Glutamatergic neuron (in vitro differentiated cells): ENCODE measurements around the gene JADE1. TPM values are rescaled to one million over a fixed set of nuclear protein-coding genes. Genes with fewer than 3 reads are reported as not detected.

Experiments
- DNase-seq: peaks from one replicate; pipeline ENCODE4 v3.0.0; 2022
- H3K27ac Mint-ChIP-seq: one replicate; pipeline ENCODE4 v1.8.0; 2020; ENCODE audit warnings: mild to moderate bottlenecking, mixed read lengths, inconsistent platforms; ENCODE audit not compliant: unreplicated experiment
- H3K27me3 Mint-ChIP-seq: one replicate; pipeline ENCODE4 v1.8.0; 2020; ENCODE audit warnings: mild to moderate bottlenecking, moderate library complexity, mixed read lengths, inconsistent platforms; ENCODE audit not compliant: unreplicated experiment
- H3K36me3 Mint-ChIP-seq: one replicate; pipeline ENCODE4 v1.8.0; 2020; ENCODE audit warnings: mild to moderate bottlenecking, mixed read lengths, inconsistent platforms; ENCODE audit not compliant: unreplicated experiment
- H3K4me1 Mint-ChIP-seq: one replicate; pipeline ENCODE4 v1.8.0; 2020; ENCODE audit warnings: mild to moderate bottlenecking, low read depth, mixed read lengths, inconsistent platforms; ENCODE audit not compliant: unreplicated experiment
- H3K4me3 Mint-ChIP-seq: one replicate; pipeline ENCODE4 v1.8.0; 2020; ENCODE audit warnings: mild to moderate bottlenecking, mixed read lengths, inconsistent platforms; ENCODE audit not compliant: unreplicated experiment
- H3K9me3 Mint-ChIP-seq: one replicate; pipeline ENCODE4 v1.8.0; 2020; ENCODE audit warnings: mild to moderate bottlenecking, moderate library complexity, mixed read lengths, inconsistent platforms; ENCODE audit not compliant: unreplicated experiment
- total RNA-seq: library from RNA; stranded (reverse); fragmentation: NEBNext Ultra II Directional; extraction: Animal tissue kit (Norgen Biotek cat#: 25700); gene quantifications from one replicate; pipeline ENCODE4 v1.2.1, GENCODE V29; 2021; ENCODE audit not compliant: unreplicated experiment
- TF ChIP-seq, protein P1 (sequence below): fragments of 200-600 bp; sonication (generic); IDR thresholded peaks from one replicate; pipeline ENCODE4 v1.5.0; 2021; ENCODE audit not compliant: partially characterized antibody, unreplicated experiment

The JADE1 gene
- total RNA-seq, 1 donor from 2014 or later, result 9.1 TPM

DNA sequence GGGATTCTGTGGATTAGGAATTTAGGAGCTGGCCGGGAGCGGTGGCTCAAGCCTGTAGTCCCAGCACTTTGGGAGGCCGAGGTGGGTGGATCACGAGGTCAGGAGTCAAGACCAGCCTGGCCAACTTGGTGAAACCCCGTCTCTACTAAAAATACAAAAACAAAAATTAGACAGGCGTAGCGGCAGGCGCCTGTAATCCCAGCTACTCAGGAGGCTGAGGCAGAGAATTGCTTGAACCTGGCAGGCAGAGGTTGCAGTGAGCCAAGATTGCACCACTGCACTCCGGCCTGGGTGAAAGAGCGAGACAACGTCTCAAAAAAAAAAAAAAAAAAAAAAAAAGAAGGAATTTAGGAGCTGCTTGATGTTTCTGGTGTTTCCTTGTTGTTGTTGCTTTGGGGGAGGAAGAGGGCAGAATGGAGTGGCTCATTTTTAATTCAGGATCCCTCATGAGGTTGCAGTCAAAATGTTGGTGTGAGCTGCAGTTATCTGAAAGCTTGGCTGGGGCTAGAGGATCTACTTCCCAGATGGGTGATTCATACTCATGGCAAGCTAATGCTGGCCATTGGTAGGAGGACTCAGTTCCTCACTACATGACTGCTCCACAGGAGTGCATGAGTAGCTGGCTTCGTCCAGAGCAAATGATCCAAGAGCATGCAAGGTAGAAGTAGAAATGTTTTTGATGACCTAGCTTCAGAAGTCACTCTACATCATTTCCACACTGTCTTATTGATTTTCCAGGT is 26.5 kb upstream of the JADE1 start:
- TF ChIP-seq, protein P1, sequence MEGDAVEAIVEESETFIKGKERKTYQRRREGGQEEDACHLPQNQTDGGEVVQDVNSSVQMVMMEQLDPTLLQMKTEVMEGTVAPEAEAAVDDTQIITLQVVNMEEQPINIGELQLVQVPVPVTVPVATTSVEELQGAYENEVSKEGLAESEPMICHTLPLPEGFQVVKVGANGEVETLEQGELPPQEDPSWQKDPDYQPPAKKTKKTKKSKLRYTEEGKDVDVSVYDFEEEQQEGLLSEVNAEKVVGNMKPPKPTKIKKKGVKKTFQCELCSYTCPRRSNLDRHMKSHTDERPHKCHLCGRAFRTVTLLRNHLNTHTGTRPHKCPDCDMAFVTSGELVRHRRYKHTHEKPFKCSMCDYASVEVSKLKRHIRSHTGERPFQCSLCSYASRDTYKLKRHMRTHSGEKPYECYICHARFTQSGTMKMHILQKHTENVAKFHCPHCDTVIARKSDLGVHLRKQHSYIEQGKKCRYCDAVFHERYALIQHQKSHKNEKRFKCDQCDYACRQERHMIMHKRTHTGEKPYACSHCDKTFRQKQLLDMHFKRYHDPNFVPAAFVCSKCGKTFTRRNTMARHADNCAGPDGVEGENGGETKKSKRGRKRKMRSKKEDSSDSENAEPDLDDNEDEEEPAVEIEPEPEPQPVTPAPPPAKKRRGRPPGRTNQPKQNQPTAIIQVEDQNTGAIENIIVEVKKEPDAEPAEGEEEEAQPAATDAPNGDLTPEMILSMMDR, result no peak
- no peaks in the 10 kb centered on the region for H3K9me3 Mint-ChIP-seq
- H3K27me3 Mint-ChIP-seq, result no peaks in the 10 kb centered on the region
- no peak overlapping the region for H3K27ac Mint-ChIP-seq
- no peaks in the 10 kb centered on the region for H3K4me1 Mint-ChIP-seq
- H3K36me3 Mint-ChIP-seq, result no peaks in the 10 kb centered on the region
- no peak for DNase-seq
- H3K4me3 Mint-ChIP-seq, result no peak overlapping the region

DNA sequence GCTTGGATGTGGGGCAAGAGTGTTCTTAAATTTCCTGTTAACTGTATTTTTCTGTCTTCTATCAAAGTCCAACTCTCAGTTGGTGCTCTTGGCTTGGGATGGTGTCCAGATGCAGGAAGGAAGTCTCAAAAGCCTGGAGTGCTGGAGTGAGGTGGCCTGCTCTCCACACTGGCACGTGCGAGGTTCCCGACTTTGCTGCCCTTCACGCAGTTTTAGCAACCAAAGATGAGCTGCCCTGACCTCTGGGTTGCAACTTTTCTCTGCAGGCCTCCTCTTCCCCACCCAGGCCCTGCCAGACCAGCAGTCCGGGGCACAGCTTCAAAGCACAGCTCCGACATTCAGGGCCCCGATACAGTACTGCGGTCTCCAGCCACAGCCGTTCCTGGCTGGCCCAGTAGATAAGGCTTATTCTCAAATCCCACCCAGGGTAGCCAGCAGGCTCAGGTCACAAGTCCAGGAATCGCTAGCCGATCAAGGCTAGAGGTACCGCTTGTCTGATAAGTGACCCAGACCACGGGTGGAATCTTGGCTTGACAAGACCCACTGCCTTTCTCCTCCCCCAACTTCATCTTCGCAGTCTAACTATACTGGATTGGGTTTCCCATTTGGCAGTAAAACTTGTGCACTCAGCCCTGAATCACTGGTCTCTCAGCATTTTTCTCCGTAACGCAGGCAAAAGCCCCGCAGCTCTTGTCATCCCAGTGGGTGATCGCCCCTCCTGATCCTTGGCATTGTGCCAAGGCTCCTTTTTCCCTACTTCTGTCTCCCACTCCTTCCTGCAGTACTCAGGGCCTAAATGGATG is 21.8 kb upstream of the JADE1 start:
- Mint-ChIP-seq H3K27ac (no peak overlapping the region), H3K27me3 (no peaks in the 10 kb centered on the region), H3K4me3 (no peak overlapping the region), H3K36me3 (no peaks in the 10 kb centered on the region), H3K4me1 (no peaks in the 10 kb centered on the region), H3K9me3 (peaks cover 1% of the 10 kb centered on the region)
- DNase-seq, result no peak
- TF ChIP-seq, protein P1, result no peak

DNA sequence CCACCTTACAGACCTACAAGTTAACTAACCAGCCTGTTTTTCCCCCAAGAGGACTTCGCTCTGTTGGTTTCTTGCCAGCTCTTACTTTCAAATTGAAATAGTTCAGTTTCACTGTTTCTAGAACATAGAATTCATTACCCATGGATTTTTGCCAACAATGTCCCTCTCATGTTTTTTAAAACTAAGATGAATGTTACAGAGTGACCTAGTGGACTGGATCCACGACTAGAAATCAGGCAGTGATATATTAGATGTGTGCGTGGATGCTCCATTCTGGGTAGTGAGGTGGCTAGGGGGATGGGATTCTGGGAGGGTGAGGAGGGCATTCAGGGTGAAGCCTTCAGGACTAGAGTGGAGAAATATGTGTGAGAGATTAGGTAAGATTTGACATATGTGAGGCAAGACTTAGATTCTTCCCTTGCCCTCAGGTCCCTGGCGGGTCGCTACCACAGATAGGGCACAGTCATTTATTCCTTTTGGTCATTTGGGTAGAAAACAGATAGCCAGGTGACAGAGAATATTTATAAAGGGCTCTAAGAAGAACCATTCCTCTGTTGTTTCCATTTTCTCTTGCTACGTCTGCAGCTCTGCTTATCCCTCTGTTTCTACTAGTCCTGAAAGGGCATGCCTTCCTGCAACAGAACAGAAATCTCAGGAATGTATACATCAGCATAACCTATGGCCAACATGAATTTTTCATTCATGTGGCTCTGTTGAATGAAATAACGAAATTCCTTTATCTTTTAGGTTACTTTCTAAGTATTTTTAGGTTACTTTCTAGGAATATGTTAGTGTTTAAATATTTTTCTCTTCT is 15.4 kb upstream of the JADE1 start:
- H3K36me3 Mint-ChIP-seq, result no peaks in the 10 kb centered on the region
- no peaks in the 10 kb centered on the region for H3K27me3 Mint-ChIP-seq
- no peak for DNase-seq
- no peak overlapping the region for H3K4me3 Mint-ChIP-seq
- no peak overlapping the region for H3K27ac Mint-ChIP-seq
- H3K4me1 Mint-ChIP-seq, result no peaks in the 10 kb centered on the region
- TF ChIP-seq, protein P1, result no peak
- peaks cover 1% of the 10 kb centered on the region for H3K9me3 Mint-ChIP-seq

DNA sequence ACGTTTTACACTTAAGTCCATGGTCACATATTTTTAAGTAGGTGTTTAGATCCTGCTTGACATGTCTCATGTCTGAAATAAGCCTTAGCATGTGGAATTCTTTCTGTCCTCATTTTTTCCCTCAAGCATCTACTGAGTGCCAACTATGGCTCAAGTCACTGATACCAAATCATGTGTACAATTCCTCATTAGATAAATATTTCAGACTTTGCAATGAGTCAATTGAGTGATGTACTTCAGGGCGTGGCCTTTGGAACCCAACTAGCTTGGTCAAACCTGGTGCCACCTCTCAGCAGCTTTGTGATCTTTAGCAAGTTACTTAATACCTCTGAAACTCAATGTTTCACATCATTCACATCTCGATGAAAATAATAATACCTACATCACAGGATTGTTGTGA is 12.6 kb upstream of the JADE1 start:
- H3K27me3 Mint-ChIP-seq, result no peaks in the 10 kb centered on the region
- no peaks in the 10 kb centered on the region for H3K9me3 Mint-ChIP-seq
- no peak overlapping the region for H3K27ac Mint-ChIP-seq
- TF ChIP-seq, protein P1, result no peak
- no peaks in the 10 kb centered on the region for H3K4me1 Mint-ChIP-seq
- H3K4me3 Mint-ChIP-seq, result no peak overlapping the region
- H3K36me3 Mint-ChIP-seq, result no peaks in the 10 kb centered on the region
- DNase-seq, result no peak
